Endothelial cell (in vitro differentiated cells): ENCODE data around the gene MON2. TPM values are rescaled to one million over a fixed set of nuclear protein-coding genes. Genes with fewer than 3 reads are reported as not detected.

Experiments used
- DNase-seq: peaks from one replicate; pipeline ENCODE4 v3.0.0; 2021; ENCODE audit warnings: low spot score
- H3K27ac Mint-ChIP-seq: one replicate; pipeline ENCODE4 v1.8.0; 2021; ENCODE audit warnings: mixed read lengths, inconsistent platforms; ENCODE audit not compliant: unreplicated experiment
- H3K27me3 Mint-ChIP-seq: one replicate; pipeline ENCODE4 v1.8.0; 2021; ENCODE audit warnings: mild to moderate bottlenecking, moderate library complexity, mixed read lengths, inconsistent platforms; ENCODE audit not compliant: unreplicated experiment
- H3K36me3 Mint-ChIP-seq: one replicate; pipeline ENCODE4 v1.8.0; 2021; ENCODE audit warnings: mild to moderate bottlenecking, low read depth, mixed read lengths, inconsistent platforms; ENCODE audit not compliant: unreplicated experiment
- H3K4me1 Mint-ChIP-seq: one replicate; pipeline ENCODE4 v1.8.0; 2021; ENCODE audit warnings: mild to moderate bottlenecking, mixed read lengths, inconsistent platforms; ENCODE audit not compliant: unreplicated experiment
- H3K4me3 Mint-ChIP-seq: one replicate; pipeline ENCODE4 v1.8.0; 2021; ENCODE audit warnings: mild to moderate bottlenecking, mixed read lengths, inconsistent platforms; ENCODE audit not compliant: unreplicated experiment
- H3K9me3 Mint-ChIP-seq: one replicate; pipeline ENCODE4 v1.8.0; 2021; ENCODE audit warnings: mixed read lengths, inconsistent platforms; ENCODE audit not compliant: unreplicated experiment
- CTCF ChIP-seq: fragments of 200-600 bp; sonication (generic); IDR thresholded peaks from one replicate; pipeline ENCODE4 v1.5.0; 2021; ENCODE audit warnings: antibody characterized with exemption; ENCODE audit not compliant: unreplicated experiment
- total RNA-seq: library from RNA; stranded (reverse); fragmentation: NEBNext Ultra II Directional; extraction: Animal tissue kit (Norgen Biotek cat#: 25700); gene quantifications from one replicate; pipeline ENCODE4 v1.2.1, GENCODE V29; 2021; ENCODE audit not compliant: unreplicated experiment

The MON2 gene
- total RNA-seq, 1 donor from 2014 or later = 31.9 TPM

DNA sequence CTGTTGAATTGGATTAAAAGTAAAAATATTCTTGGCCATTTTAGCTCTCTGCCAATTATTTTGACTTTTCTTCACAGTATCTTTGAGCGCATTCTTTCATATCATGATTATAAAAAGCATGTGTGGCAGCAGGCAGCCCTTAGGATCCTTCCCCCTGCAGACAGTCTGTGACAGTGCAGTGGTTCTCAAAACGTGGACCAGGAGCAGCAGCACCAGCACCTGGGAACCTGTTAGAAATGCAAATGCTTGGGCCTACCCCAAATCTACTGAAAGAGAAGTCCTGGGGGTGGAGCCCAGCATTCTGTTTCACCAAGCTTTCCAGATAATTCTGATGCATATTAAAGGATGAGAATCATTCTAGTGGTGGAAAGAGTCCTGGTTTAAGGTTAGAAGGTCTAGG is 155.6 kb downstream of the MON2 start:
- Mint-ChIP-seq H3K27ac (no peak overlapping the region), H3K4me3 (no peak overlapping the region), H3K36me3 (no peaks in the 10 kb centered on the region), H3K4me1 (peaks cover 7% of the 10 kb centered on the region), H3K9me3 (no peaks in the 10 kb centered on the region), H3K27me3 (no peaks in the 10 kb centered on the region)
- no peak for DNase-seq
- TF ChIP-seq CTCF = no peak

DNA sequence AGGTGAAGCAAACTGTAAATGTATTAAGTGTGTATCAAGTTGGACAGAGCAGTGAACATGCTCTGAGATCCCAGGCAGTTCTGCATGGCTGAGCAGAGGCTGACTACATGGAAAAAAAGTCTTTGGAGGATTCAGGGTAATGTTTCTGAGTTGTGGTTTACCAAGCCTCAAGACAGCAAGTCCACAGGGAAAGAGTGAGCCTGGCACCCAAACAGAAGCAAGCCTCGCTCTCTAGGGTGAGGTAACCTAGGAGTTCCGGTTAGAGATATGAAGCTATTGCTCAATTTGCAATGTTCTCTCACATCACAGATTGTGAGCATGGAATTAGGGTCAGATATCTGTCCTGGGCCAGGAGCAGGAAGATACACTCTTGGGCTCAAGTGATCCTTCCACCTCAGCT is 158.6 kb downstream of the MON2 start:
- no peak for TF ChIP-seq CTCF
- Mint-ChIP-seq H3K4me3 (no peak overlapping the region), H3K4me1 (peaks cover 7% of the 10 kb centered on the region), H3K36me3 (no peaks in the 10 kb centered on the region), H3K27me3 (peaks cover 4% of the 10 kb centered on the region), H3K27ac (no peak overlapping the region), H3K9me3 (no peaks in the 10 kb centered on the region)
- no peak for DNase-seq

DNA sequence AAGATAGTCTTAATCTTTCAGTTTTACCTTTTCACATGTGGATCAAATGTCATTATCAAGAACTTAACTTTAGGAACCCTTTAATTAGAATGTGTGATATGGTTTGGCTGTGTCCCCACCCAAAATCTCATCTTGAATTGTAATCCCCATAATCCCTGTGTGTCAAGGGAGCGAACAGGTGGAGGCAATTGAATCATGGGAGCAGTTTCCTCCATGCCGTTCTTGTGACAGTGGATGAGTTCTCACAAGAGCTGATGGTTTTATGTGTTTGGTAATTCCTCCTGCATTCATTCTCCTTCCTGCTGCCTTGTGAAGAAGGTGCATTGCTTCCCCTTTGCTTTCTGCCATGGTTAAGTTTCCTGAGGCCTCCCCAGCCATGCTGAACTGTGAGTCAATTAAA is 160.6 kb downstream of the MON2 start:
- no peaks in the 10 kb centered on the region for H3K36me3 Mint-ChIP-seq
- H3K4me3 Mint-ChIP-seq = no peak overlapping the region
- H3K9me3 Mint-ChIP-seq = no peaks in the 10 kb centered on the region
- DNase-seq = no peak
- no peak overlapping the region for H3K27ac Mint-ChIP-seq
- H3K27me3 Mint-ChIP-seq = peaks cover 4% of the 10 kb centered on the region
- peaks cover 12% of the 10 kb centered on the region for H3K4me1 Mint-ChIP-seq
- TF ChIP-seq CTCF = no peak

- DNase-seq = no peak
- peaks cover 4% of the 10 kb centered on the region for H3K27me3 Mint-ChIP-seq
- no peaks in the 10 kb centered on the region for H3K36me3 Mint-ChIP-seq
- H3K4me1 Mint-ChIP-seq = peaks cover 14% of the 10 kb centered on the region
- TF ChIP-seq CTCF = no peak
- no peaks in the 10 kb centered on the region for H3K9me3 Mint-ChIP-seq
- no peak overlapping the region for H3K27ac Mint-ChIP-seq
- no peak overlapping the region for H3K4me3 Mint-ChIP-seq
These were observed 162.8 kb downstream of the MON2 start for GRCh38 chr12:62629413-62629812.

DNA sequence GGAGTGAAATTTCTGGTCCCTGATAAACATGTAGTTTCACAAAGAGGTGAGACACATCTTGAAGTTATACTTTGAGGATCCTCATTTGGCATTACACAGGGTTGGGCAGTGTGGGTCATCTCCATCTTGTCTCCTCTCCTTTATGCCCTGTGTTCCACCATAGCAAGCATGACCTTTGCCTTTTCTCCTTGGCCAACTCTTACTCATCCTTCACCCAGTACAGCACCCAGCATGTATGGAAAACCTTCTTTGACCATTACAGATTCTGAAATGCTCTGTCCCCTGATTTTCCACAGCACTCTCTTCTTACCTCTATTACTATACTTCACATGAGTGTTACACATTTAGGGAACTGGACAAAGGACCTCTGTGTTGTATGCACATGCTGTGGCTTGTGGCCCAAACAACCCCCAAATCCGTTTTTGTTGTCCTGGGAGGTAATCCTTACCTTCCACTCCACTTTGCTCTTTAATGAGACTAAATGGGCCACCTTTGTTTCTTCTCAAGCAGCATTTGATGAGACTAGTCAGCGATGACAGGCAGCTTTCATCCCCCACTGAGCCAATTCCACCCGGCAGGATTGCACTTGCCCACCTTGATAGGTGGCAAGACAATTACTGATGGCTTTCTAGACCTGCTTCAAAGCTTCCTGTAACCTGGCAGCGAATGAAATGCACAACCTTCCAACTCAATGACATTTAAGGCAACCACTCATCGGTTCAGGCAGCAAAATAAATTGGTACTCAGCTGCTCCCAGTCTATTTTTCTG is 163.5 kb downstream of the MON2 start:
- H3K36me3 Mint-ChIP-seq = no peaks in the 10 kb centered on the region
- no peak overlapping the region for H3K4me3 Mint-ChIP-seq
- H3K9me3 Mint-ChIP-seq = no peaks in the 10 kb centered on the region
- H3K27me3 Mint-ChIP-seq = peaks cover 4% of the 10 kb centered on the region
- TF ChIP-seq CTCF = no peak
- H3K27ac Mint-ChIP-seq = no peak overlapping the region
- no peak for DNase-seq
- H3K4me1 Mint-ChIP-seq = peaks cover 14% of the 10 kb centered on the region
